GM21529 (cell line): ENCODE data around the gene GREB1L.

Experiments
- ATAC-seq: cut with Tn5 transposase; IDR thresholded peaks from one replicate; pipeline ENCODE4 v1.9.1; 2021; ENCODE audit not compliant: unreplicated experiment

GREB1L gene

GRCh38 chr18:21548647-21549046 lies 306.6 kb downstream of the GREB1L start:
- ATAC-seq, result no peak

DNA sequence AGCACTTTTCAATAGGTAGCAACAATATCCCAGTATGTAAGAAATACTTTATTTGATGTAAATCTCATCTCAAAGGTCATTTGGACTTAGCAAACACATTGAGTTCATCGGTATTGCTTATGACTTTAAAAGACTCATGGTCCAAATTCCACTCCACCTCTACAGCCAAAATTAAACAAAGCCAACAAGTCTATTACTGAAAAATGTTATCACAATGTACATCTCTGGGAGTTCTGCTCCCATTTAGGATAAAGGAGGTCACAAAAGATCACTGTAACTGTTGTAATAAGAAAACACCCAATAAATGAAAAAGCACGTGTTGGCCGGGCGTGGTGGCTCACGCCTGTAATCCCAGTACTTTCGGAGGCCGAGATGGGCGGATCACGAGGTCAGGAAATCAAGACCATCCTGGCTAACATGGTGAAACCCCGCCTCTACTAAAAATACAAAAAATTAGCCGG lies 308.5 kb downstream of the GREB1L start:
- ATAC-seq, result no peak

- ATAC-seq, result no peak
Observed at GRCh38 chr18:21557607-21558253, 315.7 kb downstream of the GREB1L start.

DNA sequence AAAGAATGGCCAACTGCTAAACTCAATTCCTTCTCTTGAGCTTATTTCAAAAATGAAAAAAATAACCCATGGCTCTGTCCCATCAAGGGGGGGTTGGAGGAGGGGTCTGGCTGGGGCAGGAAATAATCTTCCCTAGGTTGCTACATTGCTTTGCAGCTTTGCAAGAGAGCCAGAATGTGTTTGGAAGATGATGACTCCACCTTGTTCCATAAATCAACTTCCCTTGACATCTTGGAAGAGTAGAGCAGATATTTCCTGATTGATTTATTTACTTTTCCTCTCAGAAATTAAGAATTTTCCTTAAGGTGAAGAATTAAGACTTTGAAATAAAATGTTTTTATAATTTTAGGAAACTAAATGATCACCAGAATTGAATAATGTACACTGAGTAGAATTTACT lies 317.2 kb downstream of the GREB1L start:
- ATAC-seq, result no peak

DNA sequence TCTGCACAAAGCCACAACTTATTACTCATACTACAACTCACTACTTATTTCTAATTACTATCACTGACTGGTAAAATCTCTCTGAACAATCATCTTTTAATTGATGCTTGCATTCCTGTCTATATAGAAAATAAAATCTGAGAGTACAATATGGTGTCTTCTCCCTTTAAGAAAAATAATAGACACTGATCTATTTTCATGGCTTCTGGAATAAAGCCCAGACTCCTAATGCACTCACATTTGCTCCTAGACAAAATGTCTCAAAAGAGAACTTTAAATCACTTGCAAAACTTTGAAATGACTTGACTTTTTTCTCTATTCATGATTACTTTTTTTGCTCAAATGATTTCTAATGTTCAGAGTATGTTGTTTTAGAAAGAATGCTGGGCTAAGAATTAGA lies 329.7 kb downstream of the GREB1L start:
- ATAC-seq, result no peak
